Brain pericyte (primary cell): Measurements from ENCODE around the gene CYTH3.
A peak's percentile ranks its signal among the peaks of the same experiment; 100 is the strongest.
"Not testable (repeated sequence)": the region's sequence is repeated elsewhere in the genome, so short reads cannot be mapped to it uniquely, and the experiment has no call there.

Experiments
- DNase-seq: peaks from one replicate; pipeline ENCODE4 v3.0.0-alpha.2; 2012; ENCODE audit warnings: low read depth, low spot score

CYTH3 gene

DNA sequence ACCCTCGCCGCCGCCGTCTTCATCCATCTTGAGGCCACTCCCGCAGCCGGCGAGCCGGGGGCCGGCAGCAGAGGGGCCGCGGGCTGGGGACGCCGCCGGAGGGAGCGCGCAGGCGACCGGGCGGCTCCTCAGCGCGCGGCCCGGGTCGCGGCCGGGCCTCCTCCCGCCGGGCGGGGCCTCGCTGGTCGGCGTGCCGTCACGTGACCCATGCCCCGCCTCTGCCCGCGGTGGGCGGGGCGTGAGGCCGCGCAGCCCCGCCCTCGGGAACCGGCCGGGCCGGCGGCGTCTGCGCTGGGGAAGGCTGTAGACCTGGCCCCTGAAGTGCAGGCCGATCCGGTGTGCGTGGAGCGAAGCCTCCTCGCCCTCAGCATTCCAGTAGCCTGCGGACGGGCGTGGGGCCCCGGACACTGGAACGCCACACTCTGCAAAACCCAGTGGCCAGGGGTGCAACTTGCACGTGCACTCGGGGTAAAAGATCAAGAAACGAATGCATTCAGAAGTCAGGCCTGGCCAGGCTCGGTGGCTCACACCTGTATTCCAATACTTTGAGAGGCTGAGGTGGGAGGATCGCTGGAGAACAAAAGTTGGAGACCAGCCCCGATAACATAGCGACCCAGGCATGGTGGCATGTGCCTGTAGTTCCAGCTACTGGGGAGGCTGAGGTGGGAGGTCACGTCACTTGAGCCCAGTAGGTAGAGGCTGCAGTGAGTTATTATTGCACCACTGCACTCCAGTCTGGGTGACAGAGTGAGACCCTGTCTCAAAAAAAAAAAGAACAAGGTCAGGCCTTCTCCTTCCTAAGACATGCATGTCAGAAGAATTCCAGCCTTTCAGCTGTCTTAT is at the start of gene CYTH3:
CYTH3 (minus strand) TSS at position 144 of the 843 bp plus-strand sequence; CDS start at position 27, 117 bp downstream.
- DNase-seq = no peak

GRCh38 chr7:6320791-6321190 is 48.4 kb upstream of the CYTH3 start:
- no peak for DNase-seq

- DNase-seq = peak; percentile 34
Observed at GRCh38 chr7:6317797-6318438, 45.5 kb upstream of the CYTH3 start.

DNA sequence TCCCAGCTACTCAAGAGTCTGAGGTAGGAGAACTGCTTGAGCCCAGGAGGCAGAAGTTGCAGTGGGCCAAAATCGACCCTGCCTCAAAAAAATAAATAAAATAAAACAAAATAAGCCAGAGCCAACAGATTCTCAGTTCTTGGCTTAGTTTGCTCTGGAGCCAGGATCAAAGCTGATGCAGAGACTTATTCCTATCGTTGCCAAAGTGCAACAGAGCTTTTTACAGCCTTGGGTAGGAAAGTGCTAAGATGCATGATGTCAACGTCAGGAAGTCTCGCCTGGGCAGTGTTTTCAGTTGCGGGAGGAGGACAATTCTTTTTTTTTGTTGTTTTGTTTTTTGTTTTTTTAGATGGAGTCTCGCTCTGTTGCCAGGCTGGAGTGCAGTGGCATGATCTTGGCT is 43.8 kb upstream of the CYTH3 start:
- no peak for DNase-seq

DNA sequence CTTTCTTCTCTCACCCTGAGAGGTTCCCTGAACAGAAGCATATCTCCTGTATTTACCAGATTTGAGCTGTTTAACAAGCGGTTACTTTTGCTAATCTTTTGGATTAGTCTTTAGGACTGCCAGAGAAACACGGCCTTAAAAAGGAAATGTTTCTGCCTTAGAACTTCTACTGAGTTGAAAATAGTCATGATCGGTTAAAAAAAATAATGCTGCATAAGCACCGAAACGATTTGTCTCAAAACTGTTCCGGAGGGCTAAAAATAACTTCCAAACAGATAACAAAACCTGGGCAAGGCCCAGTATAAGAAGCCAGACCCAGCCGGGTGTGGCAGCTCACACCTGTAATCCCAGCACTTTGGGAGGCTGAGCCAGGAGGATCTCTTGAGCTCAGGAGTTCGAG is 43.3 kb upstream of the CYTH3 start:
- no peak for DNase-seq

DNA sequence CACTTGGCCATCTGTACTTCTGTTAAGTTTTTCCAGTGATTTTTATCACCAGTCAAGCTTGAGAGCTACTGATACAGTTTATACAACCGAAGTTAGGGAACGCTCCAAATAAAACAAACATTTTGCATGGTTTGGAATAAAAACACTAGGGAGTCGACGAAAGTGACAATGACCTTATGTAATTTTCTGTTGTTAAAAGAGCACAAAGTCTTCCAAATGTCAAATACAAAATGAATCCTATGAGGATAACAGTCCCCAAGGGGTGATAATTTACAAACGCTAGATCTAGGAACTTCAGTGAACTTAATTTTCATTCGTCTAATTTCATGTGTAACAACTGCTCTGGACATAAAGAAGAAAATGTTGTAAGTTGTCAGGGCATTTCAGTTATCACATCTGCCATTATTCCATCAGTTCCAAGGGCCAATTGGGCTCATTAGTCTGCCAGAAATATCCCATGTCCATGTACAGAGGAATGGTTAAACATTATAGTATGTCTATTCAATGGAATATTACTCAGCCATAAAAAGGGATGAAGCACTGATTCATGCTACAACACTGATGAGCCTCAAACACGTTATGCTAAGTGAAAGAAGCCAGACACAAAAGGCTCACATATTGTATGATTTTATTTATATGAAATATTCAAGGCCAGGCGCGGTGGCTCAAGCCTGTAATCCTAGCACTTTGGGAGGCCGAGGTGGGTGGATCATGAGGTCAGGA is 38.0 kb upstream of the CYTH3 start:
- DNase-seq = no peak

- DNase-seq = no peak
Observed at GRCh38 chr7:6307762-6308161, 35.3 kb upstream of the CYTH3 start.

- DNase-seq = no peak
Observed at GRCh38 chr7:6306471-6306870, 34.0 kb upstream of the CYTH3 start.

GRCh38 chr7:6305330-6305729 is 32.9 kb upstream of the CYTH3 start:
- no peak for DNase-seq

GRCh38 chr7:6301446-6301845 is 29.0 kb upstream of the CYTH3 start:
- DNase-seq = not testable (repeated sequence)

- DNase-seq = no peak
Observed at GRCh38 chr7:6299774-6300173, 27.4 kb upstream of the CYTH3 start.

- peak; percentile 27 for DNase-seq
Observed at GRCh38 chr7:6294839-6295238, 22.4 kb upstream of the CYTH3 start.

- DNase-seq = no peak
Observed at GRCh38 chr7:6293202-6293601, 20.8 kb upstream of the CYTH3 start.

DNA sequence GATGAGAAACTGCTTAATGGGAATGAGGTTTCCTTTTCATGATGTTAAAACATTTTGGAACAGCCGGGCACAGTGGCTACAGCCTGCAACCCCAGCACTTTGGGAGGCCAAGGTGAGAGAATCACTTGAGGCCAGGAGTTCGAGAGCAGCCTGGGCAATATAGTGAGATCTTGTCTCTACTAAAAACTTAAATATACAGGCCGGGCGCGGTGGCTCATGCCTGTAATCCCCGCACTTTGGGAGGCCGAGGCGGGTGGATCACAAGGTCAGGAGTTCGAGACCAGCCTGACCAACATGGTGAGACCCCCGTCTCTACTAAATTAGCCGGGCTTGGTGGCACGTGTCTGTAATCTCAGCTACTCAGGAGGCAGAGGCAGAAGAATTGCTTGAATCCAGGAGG is 19.5 kb upstream of the CYTH3 start:
- DNase-seq = not testable (repeated sequence)

- no peak for DNase-seq
Observed at GRCh38 chr7:6291531-6291930, 19.1 kb upstream of the CYTH3 start.

- no peak for DNase-seq
Observed at GRCh38 chr7:6290319-6290741, 17.9 kb upstream of the CYTH3 start.

GRCh38 chr7:6288270-6288860 is 15.9 kb upstream of the CYTH3 start:
- DNase-seq = no peak

DNA sequence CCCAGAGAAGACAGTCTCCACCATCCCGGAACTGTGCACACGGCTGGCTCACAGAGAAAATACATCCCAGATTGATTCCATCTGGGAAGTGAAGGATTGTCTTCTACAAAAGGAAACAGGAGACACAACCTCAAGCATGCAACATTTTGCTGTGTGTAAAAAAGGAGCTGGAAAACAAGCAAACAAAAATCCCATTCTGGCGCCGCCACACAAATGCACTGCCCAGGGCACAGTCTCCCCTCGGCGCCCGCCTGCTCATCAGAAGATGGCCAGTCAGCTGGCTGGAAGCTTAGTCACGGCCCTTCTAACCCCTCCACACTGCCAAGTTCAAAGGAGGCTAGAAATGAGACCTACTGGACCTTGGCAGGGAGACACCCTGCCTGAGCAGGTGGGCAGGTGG is 14.1 kb upstream of the CYTH3 start:
- no peak for DNase-seq

GRCh38 chr7:6284461-6285360 is 12.3 kb upstream of the CYTH3 start:
- no peak for DNase-seq

GRCh38 chr7:6284055-6284400 is 11.6 kb upstream of the CYTH3 start:
- DNase-seq = no peak

DNA sequence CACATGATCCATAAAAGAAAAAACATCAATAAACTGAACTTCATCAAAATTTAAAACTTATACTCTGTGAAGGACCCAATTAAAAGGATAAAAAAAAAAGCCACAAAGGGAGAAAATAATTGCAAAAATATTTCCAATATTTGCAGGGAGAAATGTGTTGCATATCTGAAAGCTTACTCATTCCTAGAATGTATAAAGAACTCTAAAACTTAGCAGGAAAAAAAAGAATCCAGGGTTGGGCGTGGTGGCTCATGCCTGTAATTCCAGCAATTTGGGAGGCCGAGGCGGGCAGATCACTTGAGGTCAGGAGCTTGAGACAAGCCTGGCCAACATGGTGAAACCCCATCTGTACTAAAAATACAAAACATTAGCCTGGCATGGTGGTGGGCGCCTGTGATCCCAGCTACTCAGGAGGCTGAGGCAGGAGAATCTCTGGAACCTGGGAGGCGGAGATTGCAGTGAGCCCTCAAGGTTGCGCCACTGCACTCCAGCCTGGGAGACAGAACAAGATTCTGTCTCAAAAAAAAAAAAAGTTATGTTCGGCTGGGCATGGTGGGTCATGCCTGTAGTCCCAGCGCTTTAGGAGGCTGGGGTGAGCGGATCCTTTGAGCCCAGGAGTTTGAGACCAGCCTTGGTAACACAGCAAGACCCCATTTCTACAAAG is 11.1 kb upstream of the CYTH3 start:
- not testable (repeated sequence) for DNase-seq
